ENCODE measurements around the gene NTN3. TPM values are rescaled to one million over a fixed set of nuclear protein-coding genes. Genes with fewer than 3 reads are reported as not detected.

NTN3 gene
- total and polyA plus RNA-seq, 11 donors, result 0.09 to 0.50 (median 0.20) TPM; not detected in 5

DNA sequence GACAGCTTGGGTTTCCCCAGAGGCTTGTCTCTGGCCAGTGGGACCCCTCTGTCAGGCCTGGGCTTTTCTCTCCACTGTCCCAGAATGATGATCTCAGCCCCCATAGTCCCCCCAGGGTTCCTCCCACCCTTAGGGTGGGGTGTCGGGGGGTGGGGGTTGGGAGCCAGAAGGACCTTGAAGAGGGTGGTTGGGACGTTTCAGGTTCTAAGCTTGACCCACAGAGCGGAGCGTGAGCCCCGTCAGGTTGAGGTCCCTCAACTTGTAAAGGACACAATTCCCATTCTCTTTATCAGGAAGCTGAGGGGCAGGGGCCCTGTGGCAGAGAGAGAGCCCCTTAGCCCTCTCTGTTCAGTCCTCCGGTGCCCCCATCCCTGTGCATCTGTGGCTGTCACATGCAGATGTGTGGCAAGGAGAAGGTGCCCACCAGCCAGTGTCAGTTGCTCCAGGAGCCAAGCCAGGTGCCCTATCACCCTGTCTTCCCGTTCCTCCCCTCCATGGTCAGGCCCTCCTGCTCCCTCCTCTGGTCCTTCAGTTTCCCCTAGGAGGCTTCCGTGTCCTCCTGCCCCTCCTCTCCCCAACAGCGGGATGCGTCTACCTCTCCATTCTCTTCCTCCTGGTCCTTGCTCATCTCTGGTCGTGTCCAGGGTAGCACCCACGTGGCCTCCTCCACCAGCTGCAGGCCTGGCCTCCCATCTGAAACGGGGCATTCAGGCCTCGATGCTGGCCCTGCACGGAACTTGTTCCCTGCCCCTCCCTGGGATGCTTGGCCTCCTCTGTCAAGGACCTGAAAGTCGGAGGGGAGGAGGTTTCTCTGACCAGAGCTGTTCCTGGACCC lies 1.5 kb upstream of the NTN3 start:
- ATAC-seq (no peak), DNase-seq (peak in 1 of 5 donors; percentile 56)
- WGBS, 4 donors, result 51 to 63% (median 59%) methylated on average over 14 to 16 of the region's 16 CpGs
- no peaks in the 10 kb centered on the region for H3K36me3 ChIP-seq
- H3K27me3 ChIP-seq, result peaks cover 11 to 65% (median 33%) of the 10 kb centered on the region in 9 donors
- no peaks in the 10 kb centered on the region for H3K9me3 ChIP-seq
- no peak overlapping the region for H3K4me3 ChIP-seq
- peaks cover 9 to 61% (median 39%) of the 10 kb centered on the region in 12 donors for H3K4me1 ChIP-seq
- TF ChIP-seq POLR2A (IDR thresholded peaks at IDR 0.05) (no peak), CTCF (IDR thresholded peaks at IDR 0.05) (no peak)
- no peak overlapping the region for H3K27ac ChIP-seq
- intact Hi-C loops (cut with DNase I), result no loop called here

GRCh38 chr16:2470234-2470601 lies 879 bp upstream of the NTN3 start:
- H3K36me3 ChIP-seq, result no peaks in the 10 kb centered on the region
- TF ChIP-seq CTCF (IDR thresholded peaks at IDR 0.05) (no peak), POLR2A (IDR thresholded peaks at IDR 0.05) (no peak)
- H3K27ac ChIP-seq, result no peak overlapping the region
- 80 to 90% (median 86%) methylated on average over 7 of the region's 7 CpGs for WGBS, 4 donors
- no peak for ATAC-seq
- H3K27me3 ChIP-seq, result peaks cover 11 to 65% (median 33%) of the 10 kb centered on the region in 9 donors
- no peak overlapping the region for H3K4me3 ChIP-seq
- intact Hi-C loops (cut with DNase I), result no loop called here
- H3K9me3 ChIP-seq, result no peaks in the 10 kb centered on the region
- no peak for DNase-seq
- peaks cover 9 to 63% (median 39%) of the 10 kb centered on the region in 12 donors for H3K4me1 ChIP-seq

GRCh38 chr16:2470603-2471015 lies 488 bp upstream of the NTN3 start:
- ATAC-seq (no peak), DNase-seq (no peak)
- Histone ChIP-seq H3K36me3 (no peaks in the 10 kb centered on the region), H3K27me3 (peaks cover 11 to 65% (median 33%) of the 10 kb centered on the region in 9 donors), H3K4me1 (peaks cover 9 to 67% (median 40%) of the 10 kb centered on the region in 12 donors), H3K27ac (no peak overlapping the region), H3K9me3 (no peaks in the 10 kb centered on the region), H3K4me3 (peak overlapping the region in 3 of 12 donors; percentile 5 to 48 (median 31))
- intact Hi-C loops (cut with DNase I), result no loop called here
- 39 to 63% (median 43%) methylated on average over 5 to 9 of the region's 9 CpGs for WGBS, 4 donors
- TF ChIP-seq CTCF (IDR thresholded peaks at IDR 0.05) (no peak), POLR2A (IDR thresholded peaks at IDR 0.05) (no peak)

DNA sequence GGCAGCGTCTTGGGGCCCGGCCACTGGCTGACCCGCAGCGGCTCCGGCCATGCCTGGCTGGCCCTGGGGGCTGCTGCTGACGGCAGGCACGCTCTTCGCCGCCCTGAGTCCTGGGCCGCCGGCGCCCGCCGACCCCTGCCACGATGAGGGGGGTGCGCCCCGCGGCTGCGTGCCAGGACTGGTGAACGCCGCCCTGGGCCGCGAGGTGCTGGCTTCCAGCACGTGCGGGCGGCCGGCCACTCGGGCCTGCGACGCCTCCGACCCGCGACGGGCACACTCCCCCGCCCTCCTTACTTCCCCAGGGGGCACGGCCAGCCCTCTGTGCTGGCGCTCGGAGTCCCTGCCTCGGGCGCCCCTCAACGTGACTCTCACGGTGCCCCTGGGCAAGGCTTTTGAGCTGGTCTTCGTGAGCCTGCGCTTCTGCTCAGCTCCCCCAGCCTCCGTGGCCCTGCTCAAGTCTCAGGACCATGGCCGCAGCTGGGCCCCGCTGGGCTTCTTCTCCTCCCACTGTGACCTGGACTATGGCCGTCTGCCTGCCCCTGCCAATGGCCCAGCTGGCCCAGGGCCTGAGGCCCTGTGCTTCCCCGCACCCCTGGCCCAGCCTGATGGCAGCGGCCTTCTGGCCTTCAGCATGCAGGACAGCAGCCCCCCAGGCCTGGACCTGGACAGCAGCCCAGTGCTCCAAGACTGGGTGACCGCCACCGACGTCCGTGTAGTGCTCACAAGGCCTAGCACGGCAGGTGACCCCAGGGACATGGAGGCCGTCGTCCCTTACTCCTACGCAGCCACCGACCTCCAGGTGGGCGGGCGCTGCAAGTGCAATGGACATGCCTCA lies 773 bp downstream of the NTN3 start:
- WGBS, 4 donors, result 33 to 55% (median 41%) methylated on average over 2 to 61 of the region's 61 CpGs
- TF ChIP-seq CTCF (IDR thresholded peaks at IDR 0.05) (no peak), POLR2A (IDR thresholded peaks at IDR 0.05) (no peak)
- peaks cover 11 to 65% (median 33%) of the 10 kb centered on the region in 9 donors for H3K27me3 ChIP-seq

More for the DNA sequence above, 773 bp downstream of the NTN3 start:
- peak overlapping the region in 10 of 12 donors; percentile 5 to 48 (median 30) for H3K4me3 ChIP-seq
- no peaks in the 10 kb centered on the region for H3K36me3 ChIP-seq
- ATAC-seq (no peak), DNase-seq (peak in 1 of 5 donors; percentile 63)
- no peak overlapping the region for H3K27ac ChIP-seq
- H3K4me1 ChIP-seq, result peaks cover 12 to 72% (median 41%) of the 10 kb centered on the region in 12 donors
- H3K9me3 ChIP-seq, result no peaks in the 10 kb centered on the region
- intact Hi-C loops (cut with DNase I), result no loop called here

All from heart left ventricle (tissue), 16 donors.